ENCODE results near the gene BCAM. TPM values are rescaled to one million over a fixed set of nuclear protein-coding genes. Genes with fewer than 3 reads are reported as not detected.
A peak's percentile ranks its signal among the peaks of the same experiment; 100 is the strongest.

BCAM gene
- total and polyA plus RNA-seq, 4 donors = 10.5 to 87.4 (median 19.1) TPM

- TF ChIP-seq REST (IDR thresholded peaks at IDR 0.05) = no peak
- no peak for TF ChIP-seq NR2F2 (IDR thresholded peaks at IDR 0.05)
- TF ChIP-seq HNF4G (IDR thresholded peaks at IDR 0.05) = no peak
- no peak for TF ChIP-seq SP1 (IDR thresholded peaks at IDR 0.05)
- TF ChIP-seq FOXA2 (IDR thresholded peaks at IDR 0.05) = no peak
- no peak for TF ChIP-seq MAX (IDR thresholded peaks at IDR 0.05)
Measured at GRCh38 chr19:44818466-44819031, 9.6 kb downstream of the BCAM start (continued).

DNA sequence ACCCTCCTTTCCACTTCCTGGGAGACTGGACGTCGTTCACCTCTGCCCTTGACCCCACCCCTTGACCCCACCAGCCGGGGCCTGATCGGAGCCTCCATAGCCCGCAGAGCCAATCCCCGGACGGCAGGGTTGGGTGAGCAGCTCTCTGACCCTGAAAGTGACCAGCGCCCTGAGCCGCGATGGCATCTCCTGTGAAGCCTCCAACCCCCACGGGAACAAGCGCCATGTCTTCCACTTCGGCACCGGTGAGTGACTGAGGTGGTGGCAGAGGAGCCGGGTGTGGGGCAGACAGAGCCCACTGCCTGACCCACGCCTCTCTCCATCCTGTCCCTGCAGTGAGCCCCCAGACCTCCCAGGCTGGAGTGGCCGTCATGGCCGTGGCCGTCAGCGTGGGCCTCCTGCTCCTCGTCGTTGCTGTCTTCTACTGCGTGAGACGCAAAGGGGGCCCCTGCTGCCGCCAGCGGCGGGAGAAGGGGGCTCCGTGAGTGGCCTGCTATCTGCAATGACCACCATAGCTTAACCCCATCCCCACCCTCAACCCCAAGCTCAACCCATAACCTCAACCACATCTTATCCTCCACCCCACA is 10.4 kb downstream of the BCAM start:
- Histone ChIP-seq H3K27ac (ENCODE audit: low read depth in 1 of 2, low read length in 2 of 2) (no peak overlapping the region), H3K9ac (ENCODE audit: low read depth in 1 of 2, low read length in 2 of 2) (no peak overlapping the region), H3K36me3 (ENCODE audit: control insufficient read depth in 4 of 4, insufficient read depth in 3 of 4, low read depth in 1 of 4, low read length in 3 of 4) (peaks cover 0 to 2% (median 0%) of the 10 kb centered on the region in 4 donors), H3K9me3 (ENCODE audit: control insufficient read depth in 4 of 4, low read length in 3 of 4) (no peaks in the 10 kb centered on the region), H3K27me3 (ENCODE audit: control insufficient read depth in 4 of 4, insufficient read depth in 4 of 4, low read length in 3 of 4) (no peaks in the 10 kb centered on the region), H3K4me3 (ENCODE audit: low read depth in 1 of 3, low read length in 3 of 3) (no peak overlapping the region), H3K4me1 (ENCODE audit: control insufficient read depth in 4 of 4, insufficient read depth in 4 of 4, low read length in 3 of 4) (peaks cover 0 to 3% (median 2%) of the 10 kb centered on the region in 4 donors)
- TF ChIP-seq ZBTB33 (IDR thresholded peaks at IDR 0.05) (no peak), RAD21 (IDR thresholded peaks at IDR 0.05) (no peak)
- no peak for DNase-seq (ENCODE audit: low spot score)
- WGBS = 96% methylated on average over 28 of the region's 28 CpGs

DNA sequence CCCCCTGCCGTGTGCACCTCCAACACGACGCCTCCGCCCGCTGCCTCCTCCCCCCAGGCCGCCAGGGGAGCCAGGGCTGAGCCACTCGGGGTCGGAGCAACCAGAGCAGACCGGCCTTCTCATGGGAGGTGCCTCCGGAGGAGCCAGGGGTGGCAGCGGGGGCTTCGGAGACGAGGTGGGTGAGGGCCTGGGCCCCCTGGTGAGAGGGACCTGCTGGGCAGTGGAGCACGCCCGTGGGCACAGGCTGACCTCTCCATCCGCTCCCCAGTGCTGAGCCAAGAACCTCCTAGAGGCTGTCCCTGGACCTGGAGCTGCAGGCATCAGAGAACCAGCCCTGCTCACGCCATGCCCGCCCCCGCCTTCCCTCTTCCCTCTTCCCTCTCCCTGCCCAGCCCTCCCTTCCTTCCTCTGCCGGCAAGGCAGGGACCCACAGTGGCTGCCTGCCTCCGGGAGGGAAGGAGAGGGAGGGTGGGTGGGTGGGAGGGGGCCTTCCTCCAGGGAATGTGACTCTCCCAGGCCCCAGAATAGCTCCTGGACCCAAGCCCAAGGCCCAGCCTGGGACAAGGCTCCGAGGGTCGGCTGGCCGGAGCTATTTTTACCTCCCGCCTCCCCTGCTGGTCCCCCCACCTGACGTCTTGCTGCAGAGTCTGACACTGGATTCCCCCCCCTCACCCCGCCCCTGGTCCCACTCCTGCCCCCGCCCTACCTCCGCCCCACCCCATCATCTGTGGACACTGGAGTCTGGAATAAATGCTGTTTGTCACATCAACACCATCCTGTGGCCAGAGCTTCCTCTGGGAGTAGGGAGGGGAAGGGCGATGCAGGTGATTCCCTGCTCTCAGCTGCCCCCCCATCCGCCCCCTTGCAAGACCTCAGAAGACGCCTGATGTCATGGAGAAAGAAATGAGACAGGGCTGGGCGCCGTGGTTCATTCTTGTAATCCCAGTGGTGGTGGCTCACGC is 12.0 kb downstream of the BCAM start:
- WGBS = 75% methylated on average over 35 of the region's 35 CpGs
- Histone ChIP-seq H3K9me3 (ENCODE audit: control insufficient read depth in 4 of 4, low read length in 3 of 4) (no peaks in the 10 kb centered on the region), H3K36me3 (ENCODE audit: control insufficient read depth in 4 of 4, insufficient read depth in 3 of 4, low read depth in 1 of 4, low read length in 3 of 4) (peaks cover 0 to 2% (median 0%) of the 10 kb centered on the region in 4 donors), H3K27ac (ENCODE audit: low read depth in 1 of 2, low read length in 2 of 2) (no peak overlapping the region), H3K4me1 (ENCODE audit: control insufficient read depth in 4 of 4, insufficient read depth in 4 of 4, low read length in 3 of 4) (peaks cover 0 to 3% (median 2%) of the 10 kb centered on the region in 4 donors), H3K4me3 (ENCODE audit: low read depth in 1 of 3, low read length in 3 of 3) (no peak overlapping the region), H3K9ac (ENCODE audit: low read depth in 1 of 2, low read length in 2 of 2) (no peak overlapping the region), H3K27me3 (ENCODE audit: control insufficient read depth in 4 of 4, insufficient read depth in 4 of 4, low read length in 3 of 4) (no peaks in the 10 kb centered on the region)
- TF ChIP-seq YY1 (IDR thresholded peaks at IDR 0.05) = no peak
- no peak for TF ChIP-seq SP1 (IDR thresholded peaks at IDR 0.05)
- TF ChIP-seq MAX (IDR thresholded peaks at IDR 0.05) = no peak
- no peak for TF ChIP-seq TAF1 (conservative IDR thresholded peaks at IDR 0.05)
- TF ChIP-seq GABPA (IDR thresholded peaks at IDR 0.05 in 1 of 2, conservative IDR thresholded peaks at IDR 0.05 in 1 of 2) = no peak
- TF ChIP-seq FOXA1 (IDR thresholded peaks at IDR 0.05) = no peak
- peak; percentile 14 for TF ChIP-seq NR2F2 (IDR thresholded peaks at IDR 0.05)
- no peak for DNase-seq (ENCODE audit: low spot score)
